Activated CD4-positive, alpha-beta T cell treated with anti-CD3 and anti-CD28 coated beads, Interleukin-2, amount 10 ng/mL, durations not matched to agents 7 days and 5 days (primary cell): ENCODE data around the gene APC. TPM values are rescaled to one million over a fixed set of nuclear protein-coding genes. Genes with fewer than 3 reads are reported as not detected.
A peak's percentile ranks its signal among the peaks of the same experiment; 100 is the strongest.
"Not testable (repeated sequence)": the region's sequence is repeated elsewhere in the genome, so short reads cannot be mapped to it uniquely, and the experiment has no call there.

Experiments used
- CTCF ChIA-PET: fragments of 350-600 bp; sonication (Branson Sonifier 250); formaldehyde crosslinking; loops from one replicate; lab custom pipeline; 2021; ENCODE audit warnings: antibody characterized with exemption; lab: Charles Lee
- POLR2A ChIA-PET: fragments of 350-600 bp; sonication (Branson Sonifier 250); formaldehyde crosslinking; loops from one replicate; lab custom pipeline; 2021; ENCODE audit warnings: antibody characterized with exemption; lab: Charles Lee
- DNase-seq: peaks from one replicate; pipeline ENCODE4 v3.0.0-alpha.2; 2020
- H3K27ac Mint-ChIP-seq: one replicate; pipeline ENCODE4 v1.8.0; 2021; ENCODE audit warnings: mild to moderate bottlenecking, moderate library complexity, mixed read lengths
- H3K27me3 Mint-ChIP-seq: one replicate; pipeline ENCODE4 v1.8.0; 2021; ENCODE audit warnings: mixed read lengths
- H3K36me3 Mint-ChIP-seq: one replicate; pipeline ENCODE4 v1.8.0; 2021; ENCODE audit warnings: low read depth, mixed read lengths
- H3K4me1 Mint-ChIP-seq: one replicate; pipeline ENCODE4 v1.8.0; 2021; ENCODE audit warnings: mixed read lengths
- H3K4me3 Mint-ChIP-seq: one replicate; pipeline ENCODE4 v1.8.0; 2021; ENCODE audit warnings: mild to moderate bottlenecking, moderate library complexity, mixed read lengths
- H3K9me3 Mint-ChIP-seq: one replicate; pipeline ENCODE4 v1.8.0; 2021; ENCODE audit warnings: mixed read lengths
- total RNA-seq, 2 experiments: library from RNA; stranded (reverse); gene quantifications; one replicate each; pipeline ENCODE4 v1.2.3, GENCODE V29; 2021

APC gene
- total RNA-seq, 2 experiments from 2014 or later, result 21.5 to 25.7 TPM

- H3K27ac Mint-ChIP-seq, result no peak overlapping the region
- no peaks in the 10 kb centered on the region for H3K9me3 Mint-ChIP-seq
- POLR2A ChIA-PET, result no interaction called here
- H3K4me1 Mint-ChIP-seq, result peaks cover 24% of the 10 kb centered on the region
- H3K36me3 Mint-ChIP-seq, result peaks cover 2% of the 10 kb centered on the region
- DNase-seq, result no peak
- peaks cover 7% of the 10 kb centered on the region for H3K27me3 Mint-ChIP-seq
- no peak overlapping the region for H3K4me3 Mint-ChIP-seq
- CTCF ChIA-PET, result interaction anchor here (1.0 kb wide), 1 partner anchor 82 kb away, joined by 3 read pairs; no protein-coding TSS in a partner anchor
These were observed 33.5 kb upstream of the APC start for GRCh38 chr5:112703866-112704820.

- Mint-ChIP-seq H3K4me3 (peak overlapping the region; percentile 90), H3K9me3 (no peaks in the 10 kb centered on the region), H3K27ac (peak overlapping the region; percentile 91), H3K36me3 (peaks cover 11% of the 10 kb centered on the region), H3K27me3 (peaks cover 2% of the 10 kb centered on the region), H3K4me1 (peaks cover 47% of the 10 kb centered on the region)
- CTCF ChIA-PET, result interaction anchor here (0.8 kb wide), 1 partner anchor 257 kb away, joined by 3 read pairs; no protein-coding TSS in a partner anchor
- no peak for DNase-seq
- POLR2A ChIA-PET, result interaction anchor here (0.6 kb wide), 1 partner anchor 515 kb away, joined by 3 read pairs; no protein-coding TSS in a partner anchor
These were observed 31.2 kb upstream of the APC start for GRCh38 chr5:112706446-112707016.

- CTCF ChIA-PET, result interaction anchor here (0.5 kb wide), 1 partner anchor 83 kb away, joined by 3 read pairs; no protein-coding TSS in a partner anchor
These were observed 30.2 kb upstream of the APC start for GRCh38 chr5:112707187-112708102.

GRCh38 chr5:112708103-112708622, 29.5 kb upstream of the APC start:
- ChIA-PET POLR2A (no interaction called here), CTCF (interaction anchor here (1.2 kb wide), 1 partner anchor 213 kb away, joined by 3 read pairs; the partner anchor contains the start of gene REEP5)
- Mint-ChIP-seq H3K27me3 (no peaks in the 10 kb centered on the region), H3K4me3 (peak overlapping the region; percentile 90), H3K4me1 (peaks cover 55% of the 10 kb centered on the region), H3K36me3 (peaks cover 18% of the 10 kb centered on the region), H3K9me3 (no peaks in the 10 kb centered on the region), H3K27ac (peak overlapping the region; percentile 91)
- DNase-seq, result no peak

More at GRCh38 chr5:112707187-112708102, 30.2 kb upstream of the APC start:
- Mint-ChIP-seq H3K9me3 (no peaks in the 10 kb centered on the region), H3K4me3 (peak overlapping the region; percentile 90), H3K36me3 (peaks cover 15% of the 10 kb centered on the region), H3K27me3 (no peaks in the 10 kb centered on the region), H3K4me1 (peaks cover 53% of the 10 kb centered on the region), H3K27ac (peak overlapping the region; percentile 91)
- peak; percentile 99 for DNase-seq
- POLR2A ChIA-PET, result no interaction called here

- Mint-ChIP-seq H3K27ac (no peak overlapping the region), H3K9me3 (no peaks in the 10 kb centered on the region), H3K36me3 (peaks cover 18% of the 10 kb centered on the region), H3K4me1 (peaks cover 55% of the 10 kb centered on the region), H3K4me3 (peak overlapping the region; percentile 15), H3K27me3 (no peaks in the 10 kb centered on the region)
- no peak for DNase-seq
- ChIA-PET POLR2A (no interaction called here), CTCF (interaction anchor here (1.2 to 1.3 kb wide), 3 partner anchors 14 to 212 kb away, joined by 3 read pairs; partner anchors contain the start of gene REEP5)
These were observed 28.3 kb upstream of the APC start for GRCh38 chr5:112709416-112709815.

- H3K4me3 Mint-ChIP-seq, result no peak overlapping the region
- peaks cover 18% of the 10 kb centered on the region for H3K36me3 Mint-ChIP-seq
- DNase-seq, result no peak
- peaks cover 55% of the 10 kb centered on the region for H3K4me1 Mint-ChIP-seq
- no peaks in the 10 kb centered on the region for H3K27me3 Mint-ChIP-seq
- ChIA-PET CTCF (interaction anchor here (0.7 to 1.3 kb wide), 2 partner anchors 13 to 25 kb away, joined by 3 read pairs; no protein-coding TSS in a partner anchor), POLR2A (no interaction called here)
- H3K9me3 Mint-ChIP-seq, result no peaks in the 10 kb centered on the region
- no peak overlapping the region for H3K27ac Mint-ChIP-seq
These were observed 26.8 kb upstream of the APC start for GRCh38 chr5:112710896-112711295.

GRCh38 chr5:112711436-112711835, 26.2 kb upstream of the APC start:
- H3K4me1 Mint-ChIP-seq, result peaks cover 50% of the 10 kb centered on the region
- POLR2A ChIA-PET, result no interaction called here
- CTCF ChIA-PET, result interaction anchor here (0.7 to 1.3 kb wide), 3 partner anchors 25 to 264 kb away, joined by 3 read pairs; no protein-coding TSS in a partner anchor

GRCh38 chr5:112713206-112713605, 24.5 kb upstream of the APC start:
- CTCF ChIA-PET, result no interaction called here
- DNase-seq, result no peak

More at GRCh38 chr5:112711436-112711835, 26.2 kb upstream of the APC start:
- H3K27ac Mint-ChIP-seq, result no peak overlapping the region
- no peak for DNase-seq
- no peaks in the 10 kb centered on the region for H3K9me3 Mint-ChIP-seq
- no peak overlapping the region for H3K4me3 Mint-ChIP-seq
- no peaks in the 10 kb centered on the region for H3K27me3 Mint-ChIP-seq
- peaks cover 18% of the 10 kb centered on the region for H3K36me3 Mint-ChIP-seq

GRCh38 chr5:112716895-112717294, 20.8 kb upstream of the APC start:
- H3K9me3 Mint-ChIP-seq, H3K4me3 Mint-ChIP-seq, DNase-seq, POLR2A ChIA-PET, H3K27me3 Mint-ChIP-seq, H3K27ac Mint-ChIP-seq: not testable (repeated sequence)
- CTCF ChIA-PET, result interaction anchor here (1.5 kb wide), 1 partner anchor 20 kb away, joined by 3 read pairs; no protein-coding TSS in a partner anchor
- Mint-ChIP-seq H3K36me3 (peaks cover 15% of the 10 kb centered on the region), H3K4me1 (peaks cover 22% of the 10 kb centered on the region)

More at GRCh38 chr5:112713206-112713605, 24.5 kb upstream of the APC start:
- POLR2A ChIA-PET, result no interaction called here
- H3K4me3 Mint-ChIP-seq, result no peak overlapping the region
- peaks cover 45% of the 10 kb centered on the region for H3K4me1 Mint-ChIP-seq
- H3K36me3 Mint-ChIP-seq, result peaks cover 17% of the 10 kb centered on the region
- H3K9me3 Mint-ChIP-seq, result peaks cover 5% of the 10 kb centered on the region
- H3K27me3 Mint-ChIP-seq, result no peaks in the 10 kb centered on the region
- no peak overlapping the region for H3K27ac Mint-ChIP-seq

- POLR2A ChIA-PET, result no interaction called here
- no peak overlapping the region for H3K27ac Mint-ChIP-seq
- no peaks in the 10 kb centered on the region for H3K27me3 Mint-ChIP-seq
- H3K4me1 Mint-ChIP-seq, result peaks cover 18% of the 10 kb centered on the region
- no peak for DNase-seq
- CTCF ChIA-PET, result interaction anchor here (1.5 kb wide), 1 partner anchor 19 kb away, joined by 3 read pairs; no protein-coding TSS in a partner anchor
- peaks cover 11% of the 10 kb centered on the region for H3K36me3 Mint-ChIP-seq
- no peak overlapping the region for H3K4me3 Mint-ChIP-seq
- peaks cover 7% of the 10 kb centered on the region for H3K9me3 Mint-ChIP-seq
These were observed 20.1 kb upstream of the APC start for GRCh38 chr5:112717506-112718082.

GRCh38 chr5:112718344-112718743, 19.3 kb upstream of the APC start:
- CTCF ChIA-PET, result no interaction called here

More at GRCh38 chr5:112718344-112718743, 19.3 kb upstream of the APC start:
- Mint-ChIP-seq H3K27me3 (no peaks in the 10 kb centered on the region), H3K4me3 (no peak overlapping the region), H3K27ac (no peak overlapping the region), H3K36me3 (peaks cover 9% of the 10 kb centered on the region), H3K9me3 (peaks cover 7% of the 10 kb centered on the region), H3K4me1 (peaks cover 16% of the 10 kb centered on the region)
- DNase-seq, result no peak
- POLR2A ChIA-PET, result no interaction called here
